ENCODE measurements around the gene IL17B. TPM values are rescaled to one million over a fixed set of nuclear protein-coding genes. Genes with fewer than 3 reads are reported as not detected.

The IL17B gene, protein sequence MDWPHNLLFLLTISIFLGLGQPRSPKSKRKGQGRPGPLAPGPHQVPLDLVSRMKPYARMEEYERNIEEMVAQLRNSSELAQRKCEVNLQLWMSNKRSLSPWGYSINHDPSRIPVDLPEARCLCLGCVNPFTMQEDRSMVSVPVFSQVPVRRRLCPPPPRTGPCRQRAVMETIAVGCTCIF
- not detected in 2 replicates for total RNA-seq

DNA sequence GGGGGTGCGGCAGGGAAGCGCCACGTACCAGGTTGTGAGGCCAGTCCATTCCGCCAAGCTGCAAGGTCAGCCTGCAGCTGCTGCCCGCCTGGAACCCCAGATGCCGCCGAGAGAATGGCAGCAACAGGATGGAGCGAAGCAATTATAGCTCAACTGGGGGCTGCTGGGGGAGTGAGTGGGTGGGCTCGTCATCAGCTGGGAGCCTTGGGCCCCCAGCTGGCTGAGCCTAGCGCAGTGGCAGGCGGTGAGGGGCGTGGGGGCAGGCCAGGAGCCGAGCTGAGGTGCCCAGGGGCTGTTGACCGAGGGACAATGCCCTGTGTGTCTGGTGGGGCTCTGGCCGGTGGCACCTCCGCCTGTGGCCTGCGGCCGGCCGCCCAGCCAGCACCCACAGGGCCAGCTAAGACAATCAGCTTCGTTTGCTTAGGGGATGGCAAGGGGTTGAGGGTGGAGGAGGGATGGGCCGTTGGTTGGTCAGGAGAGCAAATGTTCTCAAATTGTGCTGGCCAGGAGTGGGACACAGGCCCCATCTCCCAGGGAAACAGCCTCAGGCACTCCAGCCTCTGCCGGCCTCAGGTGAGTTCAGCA is at the start of gene IL17B:
IL17B (minus strand) TSS at position 116 of the 585 bp plus-strand sequence; CDS start at position 49, 67 bp downstream.
- no peak within 1 kb of the TSS for H3K4me3 ChIP-seq (ENCODE audit: low read depth, low read length)
- no peak for DNase-seq (ENCODE audit: low read depth)
- TF ChIP-seq, protein P1, sequence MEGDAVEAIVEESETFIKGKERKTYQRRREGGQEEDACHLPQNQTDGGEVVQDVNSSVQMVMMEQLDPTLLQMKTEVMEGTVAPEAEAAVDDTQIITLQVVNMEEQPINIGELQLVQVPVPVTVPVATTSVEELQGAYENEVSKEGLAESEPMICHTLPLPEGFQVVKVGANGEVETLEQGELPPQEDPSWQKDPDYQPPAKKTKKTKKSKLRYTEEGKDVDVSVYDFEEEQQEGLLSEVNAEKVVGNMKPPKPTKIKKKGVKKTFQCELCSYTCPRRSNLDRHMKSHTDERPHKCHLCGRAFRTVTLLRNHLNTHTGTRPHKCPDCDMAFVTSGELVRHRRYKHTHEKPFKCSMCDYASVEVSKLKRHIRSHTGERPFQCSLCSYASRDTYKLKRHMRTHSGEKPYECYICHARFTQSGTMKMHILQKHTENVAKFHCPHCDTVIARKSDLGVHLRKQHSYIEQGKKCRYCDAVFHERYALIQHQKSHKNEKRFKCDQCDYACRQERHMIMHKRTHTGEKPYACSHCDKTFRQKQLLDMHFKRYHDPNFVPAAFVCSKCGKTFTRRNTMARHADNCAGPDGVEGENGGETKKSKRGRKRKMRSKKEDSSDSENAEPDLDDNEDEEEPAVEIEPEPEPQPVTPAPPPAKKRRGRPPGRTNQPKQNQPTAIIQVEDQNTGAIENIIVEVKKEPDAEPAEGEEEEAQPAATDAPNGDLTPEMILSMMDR (conservative IDR thresholded peaks at IDR 0.05; ENCODE audit: low read depth, low read length), result no peak

DNA sequence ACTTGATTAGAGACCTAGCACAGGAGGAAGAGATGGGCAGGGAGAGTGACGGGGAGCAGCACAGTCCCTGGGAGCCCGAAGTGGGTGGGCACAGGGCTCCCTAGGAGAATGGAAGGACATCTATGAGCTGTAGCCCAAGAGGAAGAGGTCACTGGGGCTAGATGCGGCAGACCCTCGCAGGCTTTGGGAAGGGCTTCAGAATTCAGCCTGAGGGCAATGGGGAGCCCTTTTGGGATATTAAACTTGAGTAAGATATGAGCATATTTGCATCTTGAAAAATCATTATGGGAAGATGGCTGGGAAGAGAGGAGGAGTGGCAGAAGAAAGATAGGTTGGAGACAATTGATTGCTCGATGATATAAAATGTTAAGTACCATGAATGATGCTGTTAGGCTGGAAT is 48.9 kb upstream of the IL17B start:
- no peak for DNase-seq (ENCODE audit: low read depth)
- TF ChIP-seq, protein P1 (conservative IDR thresholded peaks at IDR 0.05; ENCODE audit: low read depth, low read length), result no peak
- H3K4me3 ChIP-seq (ENCODE audit: low read depth, low read length), result no peak overlapping the region

DNA sequence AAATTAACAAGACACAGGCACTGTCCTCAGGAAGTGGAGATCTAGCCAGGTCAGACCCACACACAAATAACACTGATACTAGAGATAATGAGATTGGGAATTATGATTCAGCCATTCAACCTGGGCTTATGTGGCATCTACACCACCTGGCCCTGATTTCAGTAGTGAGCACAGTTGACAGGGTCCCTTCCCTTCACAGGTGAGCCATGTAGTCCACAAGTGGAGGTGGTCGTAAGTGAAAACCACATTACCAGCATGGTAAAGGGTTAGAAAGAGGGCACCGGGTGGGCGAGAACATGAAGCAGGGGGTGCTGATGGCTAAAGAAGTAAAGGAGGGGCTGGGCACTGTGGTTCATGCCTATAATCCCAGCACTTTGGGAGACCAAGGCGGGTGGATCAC is 48.3 kb upstream of the IL17B start:
- TF ChIP-seq, protein P1 (conservative IDR thresholded peaks at IDR 0.05; ENCODE audit: low read depth, low read length), result no peak

GRCh38 chr5:149426931-149427330 is 47.8 kb upstream of the IL17B start:
- TF ChIP-seq, protein P1 (conservative IDR thresholded peaks at IDR 0.05; ENCODE audit: low read depth, low read length), result no peak
- DNase-seq (ENCODE audit: low read depth), result no peak
- H3K4me3 ChIP-seq (ENCODE audit: low read depth, low read length), result no peak overlapping the region

More for the DNA sequence above, 48.3 kb upstream of the IL17B start:
- no peak overlapping the region for H3K4me3 ChIP-seq (ENCODE audit: low read depth, low read length)
- DNase-seq (ENCODE audit: low read depth), result no peak

DNA sequence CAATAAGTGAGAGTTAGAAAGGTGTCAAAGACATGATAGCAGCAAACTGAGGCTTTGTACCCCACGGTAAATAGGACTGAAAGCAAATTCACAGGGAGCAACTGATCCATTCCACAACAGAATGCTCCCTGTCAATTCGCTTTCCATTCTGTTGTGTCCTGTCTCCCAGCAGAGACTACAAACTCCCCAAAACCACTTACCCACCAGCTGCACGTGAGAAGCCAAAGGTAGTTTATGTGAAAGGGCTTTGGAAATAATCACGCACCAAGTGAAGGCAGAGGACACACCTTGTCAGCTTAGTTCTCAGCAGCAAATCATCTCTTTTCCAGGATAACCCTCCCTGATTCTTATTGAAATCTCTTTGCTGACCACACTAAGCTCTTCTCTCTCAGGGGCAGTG is 46.6 kb upstream of the IL17B start:
- TF ChIP-seq, protein P1 (conservative IDR thresholded peaks at IDR 0.05; ENCODE audit: low read depth, low read length), result no peak
- no peak for DNase-seq (ENCODE audit: low read depth)
- no peak overlapping the region for H3K4me3 ChIP-seq (ENCODE audit: low read depth, low read length)

GRCh38 chr5:149424371-149425315 is 45.6 kb upstream of the IL17B start:
- no peak for DNase-seq (ENCODE audit: low read depth)
- H3K4me3 ChIP-seq (ENCODE audit: low read depth, low read length), result no peak overlapping the region
- TF ChIP-seq, protein P1 (conservative IDR thresholded peaks at IDR 0.05; ENCODE audit: low read depth, low read length), result no peak
